Upper lobe of left lung (tissue), 6 donors: ENCODE data around the gene ZFP91. TPM values are rescaled to one million over a fixed set of nuclear protein-coding genes. Genes with fewer than 3 reads are reported as not detected.

ENCODE experiments used
- ATAC-seq, 2 donors: fragments of 200-7000 bp; cut with Tn5 transposase; one replicate each; pipeline ENCODE4 v1.9.1; 2022; ENCODE audit warnings: mild to moderate bottlenecking in 2 of 2, moderate library complexity in 2 of 2; ENCODE audit not compliant: low FRiP score in 2 of 2
- DNase-seq, 2 donors: peaks; one replicate each; pipeline ENCODE4 v3.0.0-alpha.2; 2019 to 2020
- H3K27ac ChIP-seq, 4 donors: fragments of 200-600 bp; sonication (generic); one replicate each; pipeline ENCODE4 v1.5.1; 2016 to 2019
- H3K27me3 ChIP-seq, 4 donors: fragments of 200-600 bp; sonication (generic); one replicate each; pipeline ENCODE4 v1.5.1; 2017 to 2019
- H3K36me3 ChIP-seq, 4 donors: fragments of 200-600 bp; sonication (generic); one replicate each; pipeline ENCODE4 v1.5.1; 2016 to 2019
- H3K4me1 ChIP-seq, 4 donors: fragments of 200-600 bp; sonication (generic); one replicate each; pipeline ENCODE4 v1.5.1; 2018 to 2019
- H3K4me3 ChIP-seq, 4 donors: fragments of 200-600 bp; sonication (generic); one replicate each; pipeline ENCODE4 v1.5.1; 2017 to 2019; ENCODE audit warnings: mild to moderate bottlenecking in 2 of 4, moderate library complexity in 1 of 4
- H3K9me3 ChIP-seq, 4 donors: fragments of 200-600 bp; sonication (generic); one replicate each; pipeline ENCODE4 v1.5.1; 2018 to 2019
- EP300 ChIP-seq, 4 donors: sonication (generic); formaldehyde crosslinking; IDR thresholded peaks; one replicate each; pipeline ENCODE4 v1.5.1; 2017; ENCODE audit warnings: antibody characterized with exemption in 4 of 4, control low read depth in 2 of 4
- POLR2A ChIP-seq, 4 donors: fragments of 450-650 bp; IDR thresholded peaks; one replicate each; pipeline ENCODE4 v1.5.1; 2016 to 2017; ENCODE audit warnings: antibody characterized with exemption in 4 of 4, mild to moderate bottlenecking in 2 of 4
- POLR2AphosphoS5 ChIP-seq, 2 donors: sonication (generic); formaldehyde crosslinking; IDR thresholded peaks; one replicate each; pipeline ENCODE4 v1.5.1; 2017; ENCODE audit warnings: antibody characterized with exemption in 2 of 2
- whole genome bisulfite sequencing, 2 donors: methylation state at CpG; one replicate each; pipeline ENCODE4 v1.1.5; 2017 to 2018; 5-methylcytosine and 5-hydroxymethylcytosine counted together
- total RNA-seq, 6 donors: library from RNA; depleted of rRNA in 4 of 6; stranded (reverse); fragments of >200 nt in 4 of 6; gene quantifications; one replicate each; pipeline versions ENCODE4 v1.1.0 to v1.2.1, GENCODE V29; 2016 to 2021
- TF ChIP-seq, protein P1 (sequence below), 6 experiments: fragments of 450-650 bp in 4 of 6; fragments of 200-600 bp in 2 of 6; sonication (generic) in 2 of 6; IDR thresholded peaks; one replicate each; pipeline ENCODE4 v1.5.1; 2016 to 2019; ENCODE audit warnings: antibody characterized with exemption in 6 of 6
- donor health status: DM: no; HTN: no; CAD: no; lungs with moderate emphysema.
- donor health status: DM: no; HTN: yes; CAD: no; lungs with severe emphysema.

Gene ZFP91
- total RNA-seq, 6 donors from 2014 or later: 21.0 to 53.2 (median 40.9) TPM

DNA sequence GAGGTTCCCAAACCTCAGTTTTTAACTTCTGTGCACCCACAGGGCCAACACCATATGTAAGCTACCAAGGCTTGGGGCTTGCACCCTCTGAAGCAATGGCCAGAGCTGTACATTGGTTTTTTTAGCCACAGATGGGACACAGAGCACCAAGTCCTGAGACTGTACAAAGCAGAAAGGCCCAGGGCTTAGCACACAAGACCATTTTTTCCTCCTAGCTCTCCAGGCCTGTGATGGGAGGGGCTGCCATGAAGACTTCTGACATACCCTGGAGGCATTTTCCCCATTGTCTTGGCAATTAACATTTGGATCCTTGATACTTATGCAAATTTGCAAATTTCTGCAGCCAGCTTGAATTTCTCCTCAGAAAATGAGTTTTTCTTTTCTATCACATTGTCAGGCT, 67.0 kb downstream of the ZFP91 start:
- peaks cover 0 to 11% (median 5%) of the 10 kb centered on the region in 4 donors for H3K9me3 ChIP-seq
- no peak for ATAC-seq

DNA sequence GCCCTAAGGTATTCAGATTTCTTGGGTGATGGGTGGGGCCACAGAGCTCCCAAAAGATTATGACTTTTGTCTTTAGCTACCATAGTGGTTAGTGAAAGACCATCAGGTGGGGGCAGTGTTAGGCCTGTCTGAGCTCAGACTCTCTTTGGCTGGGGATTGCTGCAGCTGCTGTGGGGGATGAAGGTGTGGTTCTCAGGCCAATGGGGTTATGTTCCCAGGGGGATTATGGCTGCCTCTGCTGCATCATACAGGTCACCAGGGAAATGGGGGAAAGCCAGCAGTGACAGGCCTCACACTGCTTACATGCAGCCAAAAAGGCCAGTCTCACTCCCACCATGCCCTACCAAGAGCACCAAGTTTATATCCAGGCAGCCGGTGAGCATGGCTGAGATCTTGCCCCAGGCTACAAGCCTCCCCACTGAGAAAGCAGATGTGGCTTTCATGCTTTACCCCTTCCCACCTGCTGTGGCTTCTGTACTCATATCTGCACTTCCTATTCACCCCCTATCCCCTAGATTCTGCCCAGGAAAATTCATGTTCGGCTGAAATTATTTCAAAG, 68.4 kb downstream of the ZFP91 start:
- ATAC-seq (peak in 1 of 2 donors; percentile 26), DNase-seq (no peak)
- Histone ChIP-seq H3K27me3 (no peaks in the 10 kb centered on the region), H3K9me3 (peaks cover 0 to 11% (median 5%) of the 10 kb centered on the region in 4 donors), H3K4me3 (no peak overlapping the region), H3K36me3 (no peaks in the 10 kb centered on the region), H3K27ac (no peak overlapping the region), H3K4me1 (no peaks in the 10 kb centered on the region)
- no peak for TF ChIP-seq EP300 (IDR thresholded peaks at IDR 0.05)
- TF ChIP-seq, protein P1, sequence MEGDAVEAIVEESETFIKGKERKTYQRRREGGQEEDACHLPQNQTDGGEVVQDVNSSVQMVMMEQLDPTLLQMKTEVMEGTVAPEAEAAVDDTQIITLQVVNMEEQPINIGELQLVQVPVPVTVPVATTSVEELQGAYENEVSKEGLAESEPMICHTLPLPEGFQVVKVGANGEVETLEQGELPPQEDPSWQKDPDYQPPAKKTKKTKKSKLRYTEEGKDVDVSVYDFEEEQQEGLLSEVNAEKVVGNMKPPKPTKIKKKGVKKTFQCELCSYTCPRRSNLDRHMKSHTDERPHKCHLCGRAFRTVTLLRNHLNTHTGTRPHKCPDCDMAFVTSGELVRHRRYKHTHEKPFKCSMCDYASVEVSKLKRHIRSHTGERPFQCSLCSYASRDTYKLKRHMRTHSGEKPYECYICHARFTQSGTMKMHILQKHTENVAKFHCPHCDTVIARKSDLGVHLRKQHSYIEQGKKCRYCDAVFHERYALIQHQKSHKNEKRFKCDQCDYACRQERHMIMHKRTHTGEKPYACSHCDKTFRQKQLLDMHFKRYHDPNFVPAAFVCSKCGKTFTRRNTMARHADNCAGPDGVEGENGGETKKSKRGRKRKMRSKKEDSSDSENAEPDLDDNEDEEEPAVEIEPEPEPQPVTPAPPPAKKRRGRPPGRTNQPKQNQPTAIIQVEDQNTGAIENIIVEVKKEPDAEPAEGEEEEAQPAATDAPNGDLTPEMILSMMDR (IDR thresholded peaks at IDR 0.05): no peak
- no peak for TF ChIP-seq POLR2AphosphoS5 (IDR thresholded peaks at IDR 0.05)
- no peak for TF ChIP-seq POLR2A (IDR thresholded peaks at IDR 0.05)
- 77 to 79% methylated on average over 2 of the region's 2 CpGs for WGBS, 2 donors

More for the DNA sequence above, 67.0 kb downstream of the ZFP91 start:
- H3K27me3 ChIP-seq: no peaks in the 10 kb centered on the region
- no peaks in the 10 kb centered on the region for H3K36me3 ChIP-seq
- DNase-seq: no peak
- H3K4me3 ChIP-seq: no peak overlapping the region
- TF ChIP-seq EP300 (IDR thresholded peaks at IDR 0.05): no peak
- TF ChIP-seq, protein P1 (IDR thresholded peaks at IDR 0.05): no peak
- TF ChIP-seq POLR2AphosphoS5 (IDR thresholded peaks at IDR 0.05): no peak
- no peak for TF ChIP-seq POLR2A (IDR thresholded peaks at IDR 0.05)
- H3K4me1 ChIP-seq: peaks cover 2 to 3% (median 2%) of the 10 kb centered on the region in 4 donors
- H3K27ac ChIP-seq: no peak overlapping the region

DNA sequence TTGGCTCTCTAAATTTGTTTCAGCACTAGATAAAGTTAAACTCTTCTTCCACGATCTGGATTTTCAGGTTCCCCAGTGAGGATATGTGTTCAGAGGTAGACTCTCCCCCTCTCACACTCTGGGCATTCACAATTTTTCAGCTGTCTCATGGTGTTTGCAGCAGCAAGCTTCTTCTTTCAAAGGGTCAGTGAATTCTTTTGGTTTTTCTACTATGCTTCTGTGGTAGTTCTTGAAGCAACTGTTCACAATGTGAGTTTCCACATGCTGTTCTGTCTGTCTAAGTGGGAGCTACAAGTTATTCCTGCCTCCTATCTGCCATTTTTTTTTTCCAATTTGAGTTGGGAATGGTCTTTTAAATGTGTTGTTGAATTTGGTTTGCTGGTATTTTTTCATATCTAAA, 69.0 kb downstream of the ZFP91 start:
- Histone ChIP-seq H3K27me3 (no peaks in the 10 kb centered on the region), H3K4me3 (no peak overlapping the region), H3K9me3 (peaks cover 0 to 11% (median 5%) of the 10 kb centered on the region in 4 donors), H3K36me3 (no peaks in the 10 kb centered on the region), H3K27ac (no peak overlapping the region), H3K4me1 (no peaks in the 10 kb centered on the region)
- ATAC-seq: no peak
- no peak for DNase-seq
- WGBS, 2 donors: 73 to 82% methylated on average over 1 of the region's 1 CpG
- TF ChIP-seq EP300 (IDR thresholded peaks at IDR 0.05): no peak
- TF ChIP-seq, protein P1 (IDR thresholded peaks at IDR 0.05): no peak

DNA sequence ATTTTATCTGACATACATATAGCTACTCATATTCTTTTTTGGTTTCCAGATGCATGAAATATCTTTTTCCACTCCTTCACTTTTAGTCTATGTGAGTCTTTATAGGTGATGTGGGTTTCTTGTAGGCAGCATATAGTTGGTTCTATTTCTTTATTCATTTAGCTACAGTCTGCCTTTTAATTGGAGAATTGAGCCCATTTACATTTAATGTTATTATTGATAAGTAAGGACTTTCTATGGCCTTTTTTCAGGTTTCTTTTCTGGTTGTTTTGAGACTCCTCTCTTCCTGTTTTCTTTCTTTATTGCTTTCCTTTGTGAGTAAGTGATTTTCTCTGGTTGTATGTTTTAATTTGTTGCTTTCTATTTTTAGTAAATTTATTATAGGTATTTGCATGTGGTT, 70.8 kb downstream of the ZFP91 start:
- no peak for ATAC-seq
- Histone ChIP-seq H3K4me1 (no peaks in the 10 kb centered on the region), H3K4me3 (no peak overlapping the region)

More for the DNA sequence above, 70.8 kb downstream of the ZFP91 start:
- peaks cover 0 to 11% (median 5%) of the 10 kb centered on the region in 4 donors for H3K9me3 ChIP-seq
- TF ChIP-seq POLR2A (IDR thresholded peaks at IDR 0.05): no peak
- TF ChIP-seq, protein P1 (IDR thresholded peaks at IDR 0.05): no peak
- no peak for TF ChIP-seq POLR2AphosphoS5 (IDR thresholded peaks at IDR 0.05)
- TF ChIP-seq EP300 (IDR thresholded peaks at IDR 0.05): no peak
- no peak overlapping the region for H3K27ac ChIP-seq
- no peak for DNase-seq
- H3K36me3 ChIP-seq: no peaks in the 10 kb centered on the region
- no peaks in the 10 kb centered on the region for H3K27me3 ChIP-seq
